GM12872 (cell line): ENCODE data around the gene CCDC9.

Experiments
- CTCF ChIP-seq: IDR thresholded peaks from 3 replicates; pipeline ENCODE4 v1.5.1; 2011; ENCODE audit warnings: low read depth, mild to moderate bottlenecking, low read length, moderate library complexity; ENCODE audit not compliant: insufficient read depth

Gene CCDC9

GRCh38 chr19:47260476-47260875, 4.2 kb downstream of the CCDC9 start:
- no peak for TF ChIP-seq CTCF

GRCh38 chr19:47264629-47265028, 8.3 kb downstream of the CCDC9 start:
- no peak for TF ChIP-seq CTCF

- no peak for TF ChIP-seq CTCF
Observed at GRCh38 chr19:47266401-47266941, 10.1 kb downstream of the CCDC9 start.

GRCh38 chr19:47267350-47267759, 11.0 kb downstream of the CCDC9 start:
- no peak for TF ChIP-seq CTCF

- TF ChIP-seq CTCF: no peak
Observed at GRCh38 chr19:47268028-47268427, 11.7 kb downstream of the CCDC9 start.

GRCh38 chr19:47269596-47269995, 13.3 kb downstream of the CCDC9 start:
- TF ChIP-seq CTCF: no peak

- no peak for TF ChIP-seq CTCF
Observed at GRCh38 chr19:47270408-47270807, 14.1 kb downstream of the CCDC9 start.
